HG03060 (cell line): Measurements from ENCODE around the gene TRRAP.
"Not testable (repeated sequence)": the region's sequence is repeated elsewhere in the genome, so short reads cannot be mapped to it uniquely, and the experiment has no call there.

Experiments
- ATAC-seq: cut with Tn5 transposase; IDR thresholded peaks from one replicate; pipeline ENCODE4 v1.9.1; 2021; ENCODE audit warnings: low read depth, moderate number of reproducible peaks; ENCODE audit not compliant: unreplicated experiment

The TRRAP gene

GRCh38 chr7:99040104-99040958 is 162.0 kb downstream of the TRRAP start:
- no peak for ATAC-seq

- ATAC-seq = no peak
Measured at GRCh38 chr7:99041526-99041925, 163.2 kb downstream of the TRRAP start.

GRCh38 chr7:99042957-99043356 is 164.6 kb downstream of the TRRAP start:
- ATAC-seq = no peak

GRCh38 chr7:99044858-99045257 is 166.5 kb downstream of the TRRAP start:
- ATAC-seq = not testable (repeated sequence)

GRCh38 chr7:99046262-99046661 is 167.9 kb downstream of the TRRAP start:
- ATAC-seq = not testable (repeated sequence)

- no peak for ATAC-seq
Measured at GRCh38 chr7:99046722-99047121, 168.4 kb downstream of the TRRAP start.

GRCh38 chr7:99047526-99048077 is 169.3 kb downstream of the TRRAP start:
- no peak for ATAC-seq

- ATAC-seq = no peak
Measured at GRCh38 chr7:99050971-99051370, 172.6 kb downstream of the TRRAP start.

- no peak for ATAC-seq
Measured at GRCh38 chr7:99054781-99055180, 176.4 kb downstream of the TRRAP start.

- ATAC-seq = no peak
Measured at GRCh38 chr7:99061001-99061776, 182.9 kb downstream of the TRRAP start.
